Right ventricle myocardium superior (tissue), 1 donor: ENCODE measurements around the gene B4GALNT1. TPM values are rescaled to one million over a fixed set of nuclear protein-coding genes. Genes with fewer than 3 reads are reported as not detected.

Experiments
- ATAC-seq: fragments of 200-7000 bp; cut with Tn5 transposase; one replicate; pipeline ENCODE4 v1.9.1; 2020; ENCODE audit warnings: mild to moderate bottlenecking; ENCODE audit not compliant: poor library complexity
- DNase-seq: peaks from one replicate; pipeline ENCODE4 v3.0.0-alpha.2; 2020
- intact Hi-C: fragments of 100-400 bp; cut with DNase I; formaldehyde crosslinking; loops from one replicate; pipeline ENCODE4 v1.11.2; 2022
- total RNA-seq: library from RNA; stranded (reverse); fragmentation: NEBNext Ultra II Directional; extraction: Animal tissue kit (Norgen Biotek cat#: 25700); gene quantifications from one replicate; pipeline ENCODE4 v1.2.1, GENCODE V29; 2021
- donor health status: DM: no; HTN: yes; CAD: no; lungs with severe emphysema.

The B4GALNT1 gene
- total RNA-seq, 1 donor from 2014 or later = 5.6 TPM

GRCh38 chr12:57614178-57614947, 18.6 kb downstream of the B4GALNT1 start:
- intact Hi-C loops = no loop called here
- ATAC-seq = no peak
- DNase-seq = peak; percentile 58

GRCh38 chr12:57613427-57614109, 19.4 kb downstream of the B4GALNT1 start:
- intact Hi-C loops = no loop called here
- no peak for DNase-seq
- ATAC-seq = no peak

GRCh38 chr12:57612711-57613426, 20.1 kb downstream of the B4GALNT1 start:
- ATAC-seq (no peak), DNase-seq (no peak)
- intact Hi-C loops = no loop called here

GRCh38 chr12:57611827-57612710, 20.9 kb downstream of the B4GALNT1 start:
- intact Hi-C loops = no loop called here
- DNase-seq = no peak
- ATAC-seq = no peak

GRCh38 chr12:57611108-57611826, 21.7 kb downstream of the B4GALNT1 start, which contains the start of gene ARHGEF25:
Gene ARHGEF25, plus strand, starts transcription at chr12:57611435. Its CDS starts 460 bp downstream, at chr12:57611895.
- peak; percentile 94 for ATAC-seq
- intact Hi-C loops = no loop called here
- peak; percentile 88 for DNase-seq

GRCh38 chr12:57610554-57611107, 22.4 kb downstream of the B4GALNT1 start:
- peak; percentile 78 for DNase-seq
- intact Hi-C loops = no loop called here
- peak; percentile 57 for ATAC-seq

GRCh38 chr12:57609781-57610553, 23.0 kb downstream of the B4GALNT1 start:
- DNase-seq = peak; percentile 62
- ATAC-seq = peak; percentile 16
- intact Hi-C loops = no loop called here

GRCh38 chr12:57609101-57609780, 23.8 kb downstream of the B4GALNT1 start:
- DNase-seq = no peak
- intact Hi-C loops = no loop called here
- no peak for ATAC-seq

GRCh38 chr12:57607958-57608663, 24.9 kb downstream of the B4GALNT1 start:
- ATAC-seq (no peak), DNase-seq (no peak)
- intact Hi-C loops = no loop called here

- DNase-seq (no peak), ATAC-seq (no peak)
- intact Hi-C loops = no loop called here
These were observed 26.2 kb downstream of the B4GALNT1 start for GRCh38 chr12:57606821-57607220.

- DNase-seq = no peak
- ATAC-seq = no peak
- intact Hi-C loops = no loop called here
These were observed 26.6 kb downstream of the B4GALNT1 start for GRCh38 chr12:57606399-57606798.

- ATAC-seq (no peak), DNase-seq (no peak)
- intact Hi-C loops = no loop called here
These were observed 27.1 kb downstream of the B4GALNT1 start for GRCh38 chr12:57605811-57606311.

- intact Hi-C loops = no loop called here
- DNase-seq (peak; percentile 70), ATAC-seq (peak; percentile 12)
These were observed 27.8 kb downstream of the B4GALNT1 start for GRCh38 chr12:57604992-57605810.

GRCh38 chr12:57604454-57604991, 28.5 kb downstream of the B4GALNT1 start, which contains the start of gene DTX3:
Gene DTX3, plus strand, starts transcription at chr12:57604824. Its CDS starts 1,694 bp downstream, at chr12:57606518.
- ATAC-seq (peak; percentile 67), DNase-seq (peak; percentile 58)
- intact Hi-C loops = no loop called here
